ENCODE results near the gene TRIP12.
"Not testable (repeated sequence)": the region's sequence is repeated elsewhere in the genome, so short reads cannot be mapped to it uniquely, and the experiment has no call there.

The TRIP12 gene

DNA sequence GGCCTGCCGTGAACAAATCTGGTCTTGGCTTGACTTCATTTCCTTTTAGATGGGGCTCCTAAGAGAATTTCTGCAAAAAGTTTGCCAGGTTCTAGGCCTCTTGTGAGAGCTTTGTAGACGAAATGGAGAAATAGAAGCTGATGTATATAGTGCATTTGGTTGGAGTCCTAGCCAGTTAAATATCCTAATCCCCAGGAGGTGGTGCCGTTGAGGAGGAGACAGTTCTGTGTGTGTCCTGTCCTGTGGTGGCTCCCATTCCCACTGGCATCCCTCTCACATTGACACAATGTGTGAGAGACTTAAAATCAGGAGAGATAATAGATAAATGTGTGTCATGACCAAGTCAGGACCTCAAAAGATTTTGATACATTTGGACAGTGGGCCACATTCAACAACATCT is 172.9 kb downstream of the TRIP12 start:
- no peak for DNase-seq (ENCODE audit: low read depth)
- no peak for TF ChIP-seq CTCF (conservative IDR thresholded peaks at IDR 0.05; ENCODE audit: low read depth, low read length)
- no peak overlapping the region for H3K4me3 ChIP-seq (ENCODE audit: low read length)

DNA sequence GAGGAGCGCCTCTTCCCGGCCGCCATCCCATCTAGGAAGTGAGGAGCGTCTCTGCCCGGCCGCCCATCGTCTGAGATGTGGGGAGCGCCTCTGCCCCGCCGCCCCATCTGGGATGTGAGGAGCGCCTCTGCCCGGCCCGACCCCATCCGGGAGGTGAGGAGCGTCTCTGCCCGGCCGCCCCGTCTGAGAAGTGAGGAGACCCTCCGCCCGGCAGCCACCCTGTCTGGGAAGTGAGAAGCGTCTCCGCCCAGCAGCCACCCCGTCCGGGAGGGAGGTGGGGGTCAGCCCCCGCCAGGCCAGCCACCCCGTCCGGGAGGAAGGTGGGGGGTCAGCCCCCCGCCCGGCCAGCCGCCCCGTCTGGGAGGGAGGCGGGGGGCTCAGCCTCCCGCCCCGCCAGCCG is 179.1 kb downstream of the TRIP12 start:
- not testable (repeated sequence) for DNase-seq (ENCODE audit: low read depth); H3K4me3 ChIP-seq (ENCODE audit: low read length)

- H3K4me3 ChIP-seq (ENCODE audit: low read length) = no peak overlapping the region
- no peak for TF ChIP-seq CTCF (conservative IDR thresholded peaks at IDR 0.05; ENCODE audit: low read depth, low read length)
- no peak for DNase-seq (ENCODE audit: low read depth)
These were observed 181.5 kb downstream of the TRIP12 start for GRCh38 chr2:229740279-229740678.

- DNase-seq (ENCODE audit: low read depth) = no peak
- H3K4me3 ChIP-seq (ENCODE audit: low read length) = no peak overlapping the region
- TF ChIP-seq CTCF (conservative IDR thresholded peaks at IDR 0.05; ENCODE audit: low read depth, low read length) = no peak
These were observed 183.7 kb downstream of the TRIP12 start for GRCh38 chr2:229738024-229738625.

- no peak overlapping the region for H3K4me3 ChIP-seq (ENCODE audit: low read length)
- TF ChIP-seq CTCF (conservative IDR thresholded peaks at IDR 0.05; ENCODE audit: low read depth, low read length) = no peak
- no peak for DNase-seq (ENCODE audit: low read depth)
These were observed 187.4 kb downstream of the TRIP12 start for GRCh38 chr2:229734410-229734809.

GRCh38 chr2:229733611-229734245 is 188.1 kb downstream of the TRIP12 start:
- no peak overlapping the region for H3K4me3 ChIP-seq (ENCODE audit: low read length)
- TF ChIP-seq CTCF (conservative IDR thresholded peaks at IDR 0.05; ENCODE audit: low read depth, low read length) = no peak
- peak; percentile 48 for DNase-seq (ENCODE audit: low read depth)

DNA sequence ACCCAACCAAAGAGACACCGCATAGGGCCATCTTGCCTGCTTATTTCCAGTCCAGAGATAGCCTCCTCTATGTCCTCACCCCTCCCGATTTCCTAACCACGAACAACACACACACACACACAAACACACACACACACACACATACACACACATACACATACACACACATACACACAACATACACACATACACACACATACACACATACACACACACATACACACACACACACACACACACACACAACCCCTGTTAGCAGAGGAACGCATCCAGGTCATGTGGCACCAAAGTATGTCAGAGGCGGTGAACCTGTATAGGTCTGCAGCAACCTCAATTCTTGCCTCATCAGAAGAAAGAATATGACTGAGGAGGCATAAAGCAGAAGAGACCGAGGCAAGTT is 188.9 kb downstream of the TRIP12 start:
- no peak for DNase-seq (ENCODE audit: low read depth)
- no peak for TF ChIP-seq CTCF (conservative IDR thresholded peaks at IDR 0.05; ENCODE audit: low read depth, low read length)
- no peak overlapping the region for H3K4me3 ChIP-seq (ENCODE audit: low read length)

All from retinal pigment epithelial cell (primary cell).